Keratinocyte (primary cell): ENCODE measurements around the gene SNX24.

Experiments
- EZH2 ChIP-seq: IDR thresholded peaks from one replicate; pipeline ENCODE4 v1.6.1; 2012; ENCODE audit warnings: inconsistent platforms, mild to moderate bottlenecking, low read length, moderate library complexity
- TF ChIP-seq, protein P1 (sequence below), 3 experiments: IDR thresholded peaks in 1 of 3; conservative IDR thresholded peaks in 1 of 3; optimal IDR thresholded peaks in 1 of 3; 2 replicates in 2 of 3; 3 replicates in 1 of 3; pipeline versions ENCODE3 to v1.5.1; 2011; ENCODE audit warnings: low read length in 3 of 3, mild to moderate bottlenecking in 3 of 3, moderate library complexity in 2 of 3, control low read depth in 1 of 3, inconsistent platforms in 1 of 3; ENCODE audit not compliant: insufficient read depth in 2 of 3; ENCODE audit errors: extremely low read depth in 1 of 3

DNA sequence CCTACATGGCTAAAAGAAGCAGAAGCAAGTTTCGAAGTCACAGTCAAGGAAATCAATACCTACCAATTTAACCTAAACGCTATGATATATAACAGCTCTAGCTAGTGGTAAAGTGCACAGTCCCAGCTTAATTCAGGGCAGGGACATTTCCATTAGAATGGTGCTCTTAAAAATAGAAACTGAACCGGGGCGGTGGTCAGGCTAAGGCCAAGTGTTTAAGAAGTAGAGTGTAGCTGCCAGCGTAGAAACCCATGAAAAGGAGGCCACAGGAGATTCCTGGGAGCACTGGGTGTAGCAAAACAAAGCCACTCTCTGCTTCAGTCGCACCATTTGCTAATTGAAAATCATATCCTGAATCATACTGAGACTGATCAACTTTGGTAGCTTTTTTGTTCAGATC is 162.3 kb downstream of the SNX24 start:
- TF ChIP-seq, protein P1, sequence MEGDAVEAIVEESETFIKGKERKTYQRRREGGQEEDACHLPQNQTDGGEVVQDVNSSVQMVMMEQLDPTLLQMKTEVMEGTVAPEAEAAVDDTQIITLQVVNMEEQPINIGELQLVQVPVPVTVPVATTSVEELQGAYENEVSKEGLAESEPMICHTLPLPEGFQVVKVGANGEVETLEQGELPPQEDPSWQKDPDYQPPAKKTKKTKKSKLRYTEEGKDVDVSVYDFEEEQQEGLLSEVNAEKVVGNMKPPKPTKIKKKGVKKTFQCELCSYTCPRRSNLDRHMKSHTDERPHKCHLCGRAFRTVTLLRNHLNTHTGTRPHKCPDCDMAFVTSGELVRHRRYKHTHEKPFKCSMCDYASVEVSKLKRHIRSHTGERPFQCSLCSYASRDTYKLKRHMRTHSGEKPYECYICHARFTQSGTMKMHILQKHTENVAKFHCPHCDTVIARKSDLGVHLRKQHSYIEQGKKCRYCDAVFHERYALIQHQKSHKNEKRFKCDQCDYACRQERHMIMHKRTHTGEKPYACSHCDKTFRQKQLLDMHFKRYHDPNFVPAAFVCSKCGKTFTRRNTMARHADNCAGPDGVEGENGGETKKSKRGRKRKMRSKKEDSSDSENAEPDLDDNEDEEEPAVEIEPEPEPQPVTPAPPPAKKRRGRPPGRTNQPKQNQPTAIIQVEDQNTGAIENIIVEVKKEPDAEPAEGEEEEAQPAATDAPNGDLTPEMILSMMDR (optimal IDR thresholded peaks at IDR 0.05 in 1 of 3, IDR thresholded peaks at IDR 0.05 in 1 of 3, conservative IDR thresholded peaks at IDR 0.05 in 1 of 3; ENCODE audit: extremely low read depth in 1 of 3, insufficient read depth in 2 of 3, low read length in 3 of 3) = no peak
- TF ChIP-seq EZH2 = no peak
